ENCODE results near the gene ELK3. TPM values are rescaled to one million over a fixed set of nuclear protein-coding genes. Genes with fewer than 3 reads are reported as not detected.

ELK3 gene
- total and polyA plus RNA-seq, 7 donors, result 2.3 to 23.8 (median 15.7) TPM

- H3K4me1 ChIP-seq, result peaks cover 0 to 58% (median 41%) of the 10 kb centered on the region in 4 donors
These were observed 31.1 kb downstream of the ELK3 start for GRCh38 chr12:96225044-96225855.

GRCh38 chr12:96225994-96226399, 31.8 kb downstream of the ELK3 start:
- TF ChIP-seq EP300 (IDR thresholded peaks at IDR 0.05), result no peak
- TF ChIP-seq CTCF (IDR thresholded peaks at IDR 0.05), result no peak
- TF ChIP-seq POLR2A (IDR thresholded peaks at IDR 0.05), result no peak
- TF ChIP-seq POLR2AphosphoS5 (IDR thresholded peaks at IDR 0.05), result no peak
- Histone ChIP-seq H3K9me3 (no peaks in the 10 kb centered on the region), H3K36me3 (no peaks in the 10 kb centered on the region), H3K4me1 (peaks cover 0 to 60% (median 44%) of the 10 kb centered on the region in 4 donors), H3K27ac (peak overlapping the region; percentile 56 to 80 (median 68)), H3K4me3 (no peak overlapping the region), H3K27me3 (no peaks in the 10 kb centered on the region)
- no peak for DNase-seq
- intact Hi-C loops (cut with DNase I), result no loop called here
- WGBS, 2 donors, result 39 to 76% methylated on average over 1 of the region's 1 CpG

More at GRCh38 chr12:96225044-96225855, 31.1 kb downstream of the ELK3 start:
- Histone ChIP-seq H3K36me3 (no peaks in the 10 kb centered on the region), H3K27me3 (no peaks in the 10 kb centered on the region), H3K27ac (peak overlapping the region; percentile 56 to 80 (median 68)), H3K9me3 (no peaks in the 10 kb centered on the region), H3K4me3 (no peak overlapping the region)
- TF ChIP-seq POLR2A (IDR thresholded peaks at IDR 0.05) (no peak), POLR2AphosphoS5 (IDR thresholded peaks at IDR 0.05) (peak in 1 of 4 donors; percentile 4), EP300 (IDR thresholded peaks at IDR 0.05) (no peak), CTCF (IDR thresholded peaks at IDR 0.05) (no peak)
- 75 to 80% methylated on average over 7 of the region's 7 CpGs for WGBS, 2 donors
- no peak for DNase-seq
- intact Hi-C loops (cut with DNase I), result no loop called here

GRCh38 chr12:96226401-96226800, 32.2 kb downstream of the ELK3 start:
- intact Hi-C loops (cut with DNase I), result no loop called here
- TF ChIP-seq POLR2AphosphoS5 (IDR thresholded peaks at IDR 0.05), result no peak
- no peak for TF ChIP-seq POLR2A (IDR thresholded peaks at IDR 0.05)
- TF ChIP-seq EP300 (IDR thresholded peaks at IDR 0.05), result no peak
- Histone ChIP-seq H3K9me3 (no peaks in the 10 kb centered on the region), H3K27me3 (no peaks in the 10 kb centered on the region), H3K27ac (peak overlapping the region in 1 of 4 donors; percentile 80), H3K4me3 (no peak overlapping the region), H3K4me1 (peaks cover 0 to 60% (median 46%) of the 10 kb centered on the region in 4 donors), H3K36me3 (no peaks in the 10 kb centered on the region)
- 92 to 97% methylated on average over 4 of the region's 4 CpGs for WGBS, 2 donors
- no peak for DNase-seq

GRCh38 chr12:96226801-96227348, 32.7 kb downstream of the ELK3 start:
- WGBS, 2 donors, result 90 to 94% methylated on average over 17 of the region's 17 CpGs

More at GRCh38 chr12:96226801-96227348, 32.7 kb downstream of the ELK3 start:
- Histone ChIP-seq H3K27ac (peak overlapping the region in 2 of 4 donors; percentile 6 to 53), H3K4me1 (peaks cover 0 to 60% (median 50%) of the 10 kb centered on the region in 4 donors), H3K27me3 (no peaks in the 10 kb centered on the region), H3K4me3 (no peak overlapping the region), H3K36me3 (no peaks in the 10 kb centered on the region), H3K9me3 (no peaks in the 10 kb centered on the region)
- no peak for DNase-seq
- TF ChIP-seq CTCF (IDR thresholded peaks at IDR 0.05) (no peak), POLR2A (IDR thresholded peaks at IDR 0.05) (no peak), EP300 (IDR thresholded peaks at IDR 0.05) (no peak), POLR2AphosphoS5 (IDR thresholded peaks at IDR 0.05) (no peak)
- intact Hi-C loops (cut with DNase I), result no loop called here
